ENCODE data around the gene ATP2C1. TPM values are rescaled to one million over a fixed set of nuclear protein-coding genes. Genes with fewer than 3 reads are reported as not detected.
A peak's percentile ranks its signal among the peaks of the same experiment; 100 is the strongest.

The ATP2C1 gene
- total and polyA plus RNA-seq, 4 donors = 41.4 to 126 (median 74.2) TPM

DNA sequence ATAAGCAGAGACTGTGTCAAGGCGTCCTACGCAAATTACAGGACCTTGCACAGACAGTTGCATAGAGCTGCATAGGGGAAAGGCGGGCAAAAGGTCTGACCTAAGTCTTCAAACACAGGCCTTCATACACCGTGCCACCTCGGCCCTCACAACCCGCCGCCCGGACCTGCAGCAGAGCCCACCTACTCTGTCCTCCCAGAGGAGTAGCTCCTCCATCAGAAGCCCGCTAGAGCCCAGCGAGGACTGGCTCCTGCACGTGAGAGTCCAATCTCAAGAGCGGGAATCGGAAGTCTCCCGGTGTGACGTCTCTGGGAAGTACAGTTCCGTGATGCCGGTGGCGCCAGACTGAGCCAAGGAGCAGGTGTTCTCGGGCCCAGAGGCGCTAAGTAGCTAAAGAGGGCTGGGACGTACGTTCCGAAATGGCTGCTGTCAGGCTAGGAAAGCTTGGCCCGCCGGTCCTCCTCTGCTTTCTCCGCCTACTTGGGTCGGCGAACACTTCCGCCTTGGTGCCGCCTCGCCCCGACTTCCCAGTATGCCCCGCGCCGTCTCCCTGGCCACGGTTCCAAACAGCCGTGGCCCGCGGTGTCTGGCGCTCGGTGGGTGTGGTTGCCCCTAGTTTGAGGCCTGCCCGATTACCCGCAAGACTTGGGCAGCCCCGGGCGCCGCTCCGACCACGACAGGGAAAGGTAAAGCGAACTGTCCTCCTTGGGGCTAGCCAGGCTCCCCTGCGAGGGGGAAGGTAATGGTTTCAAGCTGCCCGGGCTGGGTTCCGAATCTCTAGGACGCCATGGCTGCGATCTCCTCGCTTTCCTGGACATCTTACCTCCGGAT is 132.7 kb downstream of the ATP2C1 start, which contains the start of the genes ASTE1 and NEK11:
ASTE1 (minus strand) TSS at position 505 of the 831 bp plus-strand sequence. CDS start 1,519 bp downstream, outside the sequence.
NEK11 (plus strand) TSS at position 557 of the 831 bp plus-strand sequence. CDS start 2,832 bp downstream, outside the sequence.
- Histone ChIP-seq H3K4me3 (peak within 1 kb of the TSS; percentile 43), H3K27me3 (ENCODE audit: control insufficient read depth in 3 of 3, insufficient read depth in 3 of 3, low read length in 2 of 3) (no peaks in the 10 kb centered on the region), H3K9ac (ENCODE audit: insufficient read depth in 1 of 2, low read length in 2 of 2) (peak within 1 kb of the TSS; percentile 72 to 91), H3K27ac (ENCODE audit: low read depth in 1 of 2, low read length in 1 of 2) (peak within 1 kb of the TSS; percentile 83 to 96), H3K36me3 (ENCODE audit: control insufficient read depth in 4 of 4, insufficient read depth in 4 of 4, low read length in 4 of 4) (peaks cover 0 to 7% (median 5%) of the 10 kb centered on the region in 4 donors), H3K4me1 (ENCODE audit: control insufficient read depth in 5 of 5, insufficient read depth in 5 of 5, low read length in 5 of 5) (peaks cover 0 to 27% (median 7%) of the 10 kb centered on the region in 5 donors), H3K9me3 (ENCODE audit: control insufficient read depth in 4 of 4, insufficient read depth in 3 of 4, low read length in 3 of 4) (no peaks in the 10 kb centered on the region)
- WGBS, 2 donors = 0 to 1% methylated on average over 56 of the region's 56 CpGs
- ATAC-seq (ENCODE audit: insufficient read depth, low FRiP score) (peak; percentile 99), DNase-seq (peak; percentile 92 to 93 (median 93))
- TF ChIP-seq, protein P1, sequence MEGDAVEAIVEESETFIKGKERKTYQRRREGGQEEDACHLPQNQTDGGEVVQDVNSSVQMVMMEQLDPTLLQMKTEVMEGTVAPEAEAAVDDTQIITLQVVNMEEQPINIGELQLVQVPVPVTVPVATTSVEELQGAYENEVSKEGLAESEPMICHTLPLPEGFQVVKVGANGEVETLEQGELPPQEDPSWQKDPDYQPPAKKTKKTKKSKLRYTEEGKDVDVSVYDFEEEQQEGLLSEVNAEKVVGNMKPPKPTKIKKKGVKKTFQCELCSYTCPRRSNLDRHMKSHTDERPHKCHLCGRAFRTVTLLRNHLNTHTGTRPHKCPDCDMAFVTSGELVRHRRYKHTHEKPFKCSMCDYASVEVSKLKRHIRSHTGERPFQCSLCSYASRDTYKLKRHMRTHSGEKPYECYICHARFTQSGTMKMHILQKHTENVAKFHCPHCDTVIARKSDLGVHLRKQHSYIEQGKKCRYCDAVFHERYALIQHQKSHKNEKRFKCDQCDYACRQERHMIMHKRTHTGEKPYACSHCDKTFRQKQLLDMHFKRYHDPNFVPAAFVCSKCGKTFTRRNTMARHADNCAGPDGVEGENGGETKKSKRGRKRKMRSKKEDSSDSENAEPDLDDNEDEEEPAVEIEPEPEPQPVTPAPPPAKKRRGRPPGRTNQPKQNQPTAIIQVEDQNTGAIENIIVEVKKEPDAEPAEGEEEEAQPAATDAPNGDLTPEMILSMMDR (IDR thresholded peaks at IDR 0.05; ENCODE audit: control extremely low read depth, extremely low read depth) = no peak

DNA sequence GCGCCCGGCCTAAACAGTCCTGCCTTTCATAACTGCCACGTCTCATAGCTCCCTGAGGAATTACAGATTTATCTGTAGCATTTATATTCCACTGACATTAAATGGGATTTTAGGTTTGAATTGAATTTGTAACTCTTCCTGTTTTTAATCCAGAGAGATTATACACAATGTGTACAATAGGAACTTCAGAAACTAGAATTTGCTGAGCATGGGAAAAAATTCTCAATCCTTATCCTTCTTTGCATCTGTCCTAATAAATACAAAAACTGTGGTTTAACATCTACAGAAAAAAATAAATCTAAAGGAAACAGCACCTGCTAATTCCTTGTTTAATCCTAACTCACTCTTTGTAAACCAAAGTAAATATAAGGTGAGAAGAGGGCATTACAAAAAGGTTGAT is 135.0 kb downstream of the ATP2C1 start:
- ATAC-seq (ENCODE audit: insufficient read depth, low FRiP score) = no peak
- 95 to 97% methylated on average over 3 of the region's 3 CpGs for WGBS, 2 donors
- Histone ChIP-seq H3K27me3 (ENCODE audit: control insufficient read depth in 3 of 3, insufficient read depth in 3 of 3, low read length in 2 of 3) (no peaks in the 10 kb centered on the region), H3K4me1 (ENCODE audit: control insufficient read depth in 5 of 5, insufficient read depth in 5 of 5, low read length in 5 of 5) (peaks cover 0 to 16% (median 7%) of the 10 kb centered on the region in 5 donors), H3K9ac (ENCODE audit: insufficient read depth in 1 of 2, low read length in 2 of 2) (no peak overlapping the region), H3K9me3 (ENCODE audit: control insufficient read depth in 4 of 4, insufficient read depth in 3 of 4, low read length in 3 of 4) (no peaks in the 10 kb centered on the region), H3K36me3 (ENCODE audit: control insufficient read depth in 4 of 4, insufficient read depth in 4 of 4, low read length in 4 of 4) (peaks cover 0 to 6% (median 4%) of the 10 kb centered on the region in 4 donors), H3K27ac (ENCODE audit: low read depth in 1 of 2, low read length in 1 of 2) (no peak overlapping the region), H3K4me3 (no peak overlapping the region)
- TF ChIP-seq, protein P1 (IDR thresholded peaks at IDR 0.05; ENCODE audit: control extremely low read depth, extremely low read depth) = no peak
- no peak for DNase-seq

DNA sequence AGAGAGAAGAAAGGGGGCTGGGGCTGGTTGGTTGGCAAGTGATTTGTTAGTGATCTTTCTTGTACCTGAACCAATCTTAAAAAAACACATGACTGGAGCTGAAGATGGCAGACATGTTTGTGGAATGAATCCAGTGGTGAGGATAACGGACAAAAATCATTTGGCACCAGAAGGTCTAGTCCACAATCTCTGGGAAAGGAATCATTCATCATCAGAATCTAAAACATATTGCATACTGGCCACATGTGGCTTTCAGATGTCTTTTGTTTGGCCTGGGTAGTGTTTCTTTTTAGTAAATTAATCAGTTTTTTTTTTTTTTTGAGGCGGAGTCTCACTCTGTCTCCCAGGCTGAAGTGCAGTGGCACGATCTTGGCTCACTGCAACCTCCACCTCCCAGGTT is 137.8 kb downstream of the ATP2C1 start:
- Histone ChIP-seq H3K27ac (ENCODE audit: low read depth in 1 of 2, low read length in 1 of 2) (no peak overlapping the region), H3K9ac (ENCODE audit: insufficient read depth in 1 of 2, low read length in 2 of 2) (no peak overlapping the region), H3K4me3 (no peak overlapping the region), H3K4me1 (ENCODE audit: control insufficient read depth in 5 of 5, insufficient read depth in 5 of 5, low read length in 5 of 5) (peaks cover 0 to 7% (median 0%) of the 10 kb centered on the region in 5 donors), H3K9me3 (ENCODE audit: control insufficient read depth in 4 of 4, insufficient read depth in 3 of 4, low read length in 3 of 4) (no peaks in the 10 kb centered on the region), H3K27me3 (ENCODE audit: control insufficient read depth in 3 of 3, insufficient read depth in 3 of 3, low read length in 2 of 3) (no peaks in the 10 kb centered on the region), H3K36me3 (ENCODE audit: control insufficient read depth in 4 of 4, insufficient read depth in 4 of 4, low read length in 4 of 4) (peaks cover 0 to 2% (median 0%) of the 10 kb centered on the region in 4 donors)
- TF ChIP-seq, protein P1 (IDR thresholded peaks at IDR 0.05; ENCODE audit: control extremely low read depth, extremely low read depth) = no peak
- no peak for ATAC-seq (ENCODE audit: insufficient read depth, low FRiP score)
- no peak for DNase-seq
- 69 to 91% methylated on average over 3 of the region's 3 CpGs for WGBS, 2 donors

Data from lung (tissue), 12 donors.